ENCODE results near the gene HOXC6.

- no peak for TF ChIP-seq CTCF (IDR thresholded peaks at IDR 0.05)
- TF ChIP-seq POLR2A (IDR thresholded peaks at IDR 0.05): no peak
- TF ChIP-seq POLR2AphosphoS5 (IDR thresholded peaks at IDR 0.05): no peak
These were observed 4.1 kb upstream of the HOXC6 start for GRCh38 chr12:54024127-54024526.

Data from stomach (tissue), 4 donors.